GM12865 (cell line): ENCODE data around the gene SART1.

Experiments
- DNase-seq: peaks from one replicate; pipeline ENCODE4 v3.0.0; 2010; ENCODE audit warnings: low read depth
- H3K4me3 ChIP-seq: 2 replicates; pipeline ENCODE4 v1.5.1; 2011; ENCODE audit warnings: mild to moderate bottlenecking, low read depth, low read length, control low read depth
- CTCF ChIP-seq: IDR thresholded peaks from 2 replicates; pipeline ENCODE4 v1.5.1; 2011; ENCODE audit warnings: low read length, control low read depth, low read depth, inconsistent platforms; ENCODE audit not compliant: insufficient read depth; ENCODE audit errors: missing control alignments

Gene SART1

DNA sequence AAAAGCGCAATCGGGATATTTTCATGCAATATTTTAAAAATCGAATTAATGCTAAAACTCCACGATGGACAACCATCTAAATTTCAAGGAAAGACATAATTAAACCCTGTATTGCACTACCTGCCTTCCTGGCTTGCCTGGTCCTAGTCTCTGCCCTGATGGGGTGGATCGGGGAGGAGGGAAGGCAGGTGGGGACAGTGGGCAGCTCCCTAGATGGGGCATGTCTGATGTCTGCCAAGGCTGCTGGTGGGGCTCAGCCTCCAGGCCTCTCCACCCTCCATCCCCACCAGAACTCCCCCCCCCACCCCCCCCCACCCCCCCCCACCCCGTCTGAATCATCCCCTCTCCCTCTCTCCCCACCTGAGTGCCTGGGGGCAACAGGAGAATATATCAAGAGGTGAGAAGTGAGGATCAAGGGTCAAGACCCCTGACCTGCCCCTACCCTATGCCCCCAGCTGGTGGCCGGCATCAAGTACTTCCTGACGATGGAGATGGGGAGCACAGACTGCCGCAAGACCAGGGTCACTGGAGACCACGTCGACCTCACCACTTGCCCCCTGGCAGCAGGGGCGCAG lies 50.9 kb downstream of the SART1 start:
- H3K4me3 ChIP-seq: no peak overlapping the region
- TF ChIP-seq CTCF: no peak
- DNase-seq: no peak

- DNase-seq: no peak
- TF ChIP-seq CTCF: no peak
- H3K4me3 ChIP-seq: no peak overlapping the region
Measured at GRCh38 chr11:66012946-66013761, 51.6 kb downstream of the SART1 start.

DNA sequence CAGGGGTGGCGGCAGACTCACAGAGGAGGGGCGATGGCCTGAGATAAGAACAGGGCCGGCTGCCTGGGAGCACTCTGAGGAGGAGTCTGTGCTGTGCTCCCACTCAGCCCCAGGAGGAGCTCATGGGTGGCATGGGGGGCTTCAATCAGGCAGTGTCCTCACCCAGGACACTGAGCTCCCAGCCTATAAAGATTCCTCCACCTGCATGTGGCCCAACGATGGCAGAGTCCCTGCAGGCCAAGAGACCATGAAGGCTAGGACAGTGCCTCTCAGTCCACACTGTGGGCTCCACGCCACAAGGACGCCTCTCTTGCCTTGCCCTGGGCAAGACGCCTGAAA lies 52.2 kb downstream of the SART1 start:
- no peak for DNase-seq
- no peak for TF ChIP-seq CTCF
- H3K4me3 ChIP-seq: no peak overlapping the region

- DNase-seq: no peak
- no peak for TF ChIP-seq CTCF
- H3K4me3 ChIP-seq: no peak overlapping the region
Measured at GRCh38 chr11:66014804-66015453, 53.4 kb downstream of the SART1 start.

DNA sequence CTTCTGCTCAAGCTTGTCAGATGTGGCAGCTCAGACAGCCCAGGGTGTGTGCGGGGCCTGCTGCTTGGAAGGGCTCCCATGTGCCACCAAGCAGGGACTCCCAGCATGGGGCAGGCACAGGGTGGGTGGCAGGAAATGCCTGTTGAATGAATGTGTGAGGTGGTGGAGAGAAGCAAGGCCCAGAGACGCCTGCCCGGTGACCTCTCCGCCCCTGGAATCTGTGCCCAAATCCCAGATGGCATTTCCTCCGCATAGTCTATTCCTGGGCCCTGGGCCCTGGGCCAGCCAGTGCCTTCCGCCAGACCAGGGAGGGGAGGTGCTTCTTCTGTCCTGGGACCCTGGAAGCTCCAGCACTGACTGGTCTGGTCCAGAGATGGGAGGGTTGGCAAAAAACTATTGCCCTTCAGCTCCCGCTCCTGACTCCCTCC lies 53.9 kb downstream of the SART1 start:
- no peak overlapping the region for H3K4me3 ChIP-seq
- no peak for DNase-seq
- no peak for TF ChIP-seq CTCF

- H3K4me3 ChIP-seq: no peak overlapping the region
- no peak for TF ChIP-seq CTCF
- no peak for DNase-seq
Measured at GRCh38 chr11:66015936-66016792, 54.6 kb downstream of the SART1 start.
